ENCODE data around the gene ELMOD1.

DNA sequence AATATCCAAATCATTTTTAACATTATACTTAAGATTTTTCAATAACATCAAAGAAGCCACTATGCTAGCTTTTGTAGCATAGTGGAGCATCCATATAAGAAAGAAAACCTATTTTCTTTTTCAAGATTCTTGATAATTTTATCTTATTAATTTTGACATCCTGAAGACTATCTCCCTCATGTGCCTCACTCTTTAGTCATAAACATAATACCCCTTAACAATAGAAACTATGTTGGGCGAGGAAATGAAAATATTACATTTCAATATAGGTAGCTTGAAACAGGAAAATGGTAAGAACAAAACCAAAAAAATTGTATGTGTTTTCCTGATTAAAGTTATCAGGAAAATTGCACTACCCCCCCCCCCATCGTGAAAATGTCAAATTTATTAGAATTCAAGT is 40.1 kb downstream of the ELMOD1 start:
- TF ChIP-seq, protein P1, sequence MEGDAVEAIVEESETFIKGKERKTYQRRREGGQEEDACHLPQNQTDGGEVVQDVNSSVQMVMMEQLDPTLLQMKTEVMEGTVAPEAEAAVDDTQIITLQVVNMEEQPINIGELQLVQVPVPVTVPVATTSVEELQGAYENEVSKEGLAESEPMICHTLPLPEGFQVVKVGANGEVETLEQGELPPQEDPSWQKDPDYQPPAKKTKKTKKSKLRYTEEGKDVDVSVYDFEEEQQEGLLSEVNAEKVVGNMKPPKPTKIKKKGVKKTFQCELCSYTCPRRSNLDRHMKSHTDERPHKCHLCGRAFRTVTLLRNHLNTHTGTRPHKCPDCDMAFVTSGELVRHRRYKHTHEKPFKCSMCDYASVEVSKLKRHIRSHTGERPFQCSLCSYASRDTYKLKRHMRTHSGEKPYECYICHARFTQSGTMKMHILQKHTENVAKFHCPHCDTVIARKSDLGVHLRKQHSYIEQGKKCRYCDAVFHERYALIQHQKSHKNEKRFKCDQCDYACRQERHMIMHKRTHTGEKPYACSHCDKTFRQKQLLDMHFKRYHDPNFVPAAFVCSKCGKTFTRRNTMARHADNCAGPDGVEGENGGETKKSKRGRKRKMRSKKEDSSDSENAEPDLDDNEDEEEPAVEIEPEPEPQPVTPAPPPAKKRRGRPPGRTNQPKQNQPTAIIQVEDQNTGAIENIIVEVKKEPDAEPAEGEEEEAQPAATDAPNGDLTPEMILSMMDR (IDR thresholded peaks at IDR 0.05; ENCODE audit: low read depth, low read length), result no peak
- no peak for TF ChIP-seq EZH2phosphoT487 (IDR thresholded peaks at IDR 0.05; ENCODE audit: low read depth)

All from OCI-LY3 (cell line).